HG03066 (cell line): ENCODE results near the gene AMH.
"Not testable (repeated sequence)": the region's sequence is repeated elsewhere in the genome, so short reads cannot be mapped to it uniquely, and the experiment has no call there.

Experiments used
- ATAC-seq: cut with Tn5 transposase; IDR thresholded peaks from one replicate; pipeline ENCODE4 v1.9.1; 2021; ENCODE audit warnings: low read depth; ENCODE audit not compliant: unreplicated experiment

AMH gene

GRCh38 chr19:2268480-2268830 is 19.3 kb downstream of the AMH start:
- no peak for ATAC-seq

GRCh38 chr19:2268861-2269243 is 19.7 kb downstream of the AMH start:
- ATAC-seq: no peak

- peak; percentile 38 for ATAC-seq
These were observed 20.4 kb downstream of the AMH start for GRCh38 chr19:2269244-2270156.

GRCh38 chr19:2270157-2270422 is 21.0 kb downstream of the AMH start:
- no peak for ATAC-seq

GRCh38 chr19:2270423-2271233 is 21.5 kb downstream of the AMH start:
- ATAC-seq: no peak

- no peak for ATAC-seq
These were observed 22.3 kb downstream of the AMH start for GRCh38 chr19:2271234-2272103.

- no peak for ATAC-seq
These were observed 24.4 kb downstream of the AMH start for GRCh38 chr19:2273356-2274184.

GRCh38 chr19:2274185-2274711 is 25.1 kb downstream of the AMH start:
- no peak for ATAC-seq

GRCh38 chr19:2274931-2275535 is 25.9 kb downstream of the AMH start:
- ATAC-seq: no peak

GRCh38 chr19:2275588-2276428 is 26.7 kb downstream of the AMH start:
- ATAC-seq: no peak

GRCh38 chr19:2276429-2276986 is 27.4 kb downstream of the AMH start:
- no peak for ATAC-seq

- ATAC-seq: no peak
These were observed 28.0 kb downstream of the AMH start for GRCh38 chr19:2277138-2277537.

GRCh38 chr19:2278459-2279158 is 29.5 kb downstream of the AMH start:
- ATAC-seq: no peak

- ATAC-seq: no peak
These were observed 31.6 kb downstream of the AMH start for GRCh38 chr19:2280633-2281264.

GRCh38 chr19:2281265-2282061 is 32.3 kb downstream of the AMH start:
- not testable (repeated sequence) for ATAC-seq

GRCh38 chr19:2282062-2282861 is 33.1 kb downstream of the AMH start, which contains the start of gene PEAK3:
TSS of gene PEAK3 (minus strand) at chr19:2282175. CDS start at chr19:2280931, 1,244 bp downstream.
- no peak for ATAC-seq
